HG03575 (cell line): ENCODE data around the gene CALN1.

Experiments used
- ATAC-seq: cut with Tn5 transposase; IDR thresholded peaks from one replicate; pipeline ENCODE4 v1.9.1; 2021; ENCODE audit not compliant: unreplicated experiment, insufficient number of reproducible peaks, low FRiP score; ENCODE audit errors: extremely low read depth

The CALN1 gene

DNA sequence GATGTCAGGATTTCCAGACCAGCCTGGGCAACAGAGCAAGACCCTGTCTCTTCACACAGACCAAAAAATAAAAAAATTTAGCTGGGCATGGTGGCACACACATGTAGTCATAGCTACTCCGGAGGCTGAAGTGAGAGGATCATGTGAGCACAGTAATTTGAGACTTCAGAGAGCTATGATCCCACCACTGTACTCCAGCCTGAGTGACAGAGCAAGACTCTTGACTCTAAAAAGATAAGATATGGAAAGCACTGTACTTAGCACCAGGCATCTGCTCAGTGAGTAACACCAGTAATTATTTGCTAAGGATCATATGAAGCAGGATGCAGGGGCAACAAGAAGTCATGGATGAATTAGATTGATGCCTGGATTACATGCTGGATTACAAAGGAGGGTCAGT is 128.8 kb downstream of the CALN1 start:
- ATAC-seq: no peak

DNA sequence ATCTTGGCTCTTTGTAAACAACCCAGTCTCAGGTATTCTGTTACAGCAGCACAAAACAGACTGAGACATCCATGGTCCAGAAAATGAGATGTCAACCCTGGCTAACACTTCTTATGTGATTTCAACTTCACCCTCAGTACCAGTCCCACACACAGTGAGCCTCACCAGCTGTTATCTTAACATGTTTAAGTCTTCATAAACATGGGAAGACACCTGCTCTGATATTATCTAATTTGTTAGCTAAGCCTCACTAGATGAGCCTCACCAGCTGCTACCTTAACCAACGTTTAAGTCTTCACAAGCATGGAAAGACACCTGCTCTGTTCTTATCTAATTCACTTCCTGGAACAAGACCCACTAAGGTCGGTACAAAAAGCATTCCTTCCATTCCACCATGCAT is 130.8 kb downstream of the CALN1 start:
- ATAC-seq: no peak

DNA sequence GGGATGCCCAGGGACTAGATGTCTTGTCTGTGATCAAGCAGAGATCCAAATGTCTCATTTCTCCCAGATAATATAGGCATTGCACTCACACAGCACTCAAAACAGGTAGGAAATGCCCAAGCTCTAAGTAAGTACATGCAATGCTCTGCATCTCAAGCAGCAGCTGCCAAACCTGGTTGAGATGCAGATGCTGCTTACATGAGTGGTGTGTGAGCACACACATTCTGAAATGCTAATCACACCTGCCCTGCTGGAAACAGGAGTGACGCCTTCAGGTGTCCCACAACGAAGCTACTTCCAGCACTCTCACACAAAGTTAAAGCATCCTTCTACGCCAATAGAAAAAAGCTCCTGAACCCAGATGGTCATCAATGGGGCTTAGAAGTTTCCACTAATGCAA is 132.9 kb downstream of the CALN1 start:
- ATAC-seq: no peak

DNA sequence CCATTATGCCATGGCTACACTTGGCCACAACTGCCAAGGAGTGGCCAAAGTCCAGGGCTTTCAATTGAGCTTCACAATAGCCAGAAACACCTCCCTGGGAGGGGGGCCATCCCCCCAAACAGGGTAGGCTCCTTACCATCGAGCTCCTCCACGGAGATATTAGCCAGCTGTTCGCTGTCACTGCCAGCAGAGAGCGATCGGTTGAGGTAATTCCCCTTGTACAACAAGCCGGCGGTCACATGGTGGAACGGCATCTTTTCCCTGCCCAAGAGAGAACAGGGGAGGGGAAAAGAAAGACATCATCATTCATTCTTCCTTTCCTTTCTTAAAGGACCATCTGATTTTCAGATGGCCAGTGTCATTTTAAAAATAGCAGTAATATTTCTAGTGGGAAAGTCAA is 133.6 kb downstream of the CALN1 start:
- ATAC-seq: no peak

DNA sequence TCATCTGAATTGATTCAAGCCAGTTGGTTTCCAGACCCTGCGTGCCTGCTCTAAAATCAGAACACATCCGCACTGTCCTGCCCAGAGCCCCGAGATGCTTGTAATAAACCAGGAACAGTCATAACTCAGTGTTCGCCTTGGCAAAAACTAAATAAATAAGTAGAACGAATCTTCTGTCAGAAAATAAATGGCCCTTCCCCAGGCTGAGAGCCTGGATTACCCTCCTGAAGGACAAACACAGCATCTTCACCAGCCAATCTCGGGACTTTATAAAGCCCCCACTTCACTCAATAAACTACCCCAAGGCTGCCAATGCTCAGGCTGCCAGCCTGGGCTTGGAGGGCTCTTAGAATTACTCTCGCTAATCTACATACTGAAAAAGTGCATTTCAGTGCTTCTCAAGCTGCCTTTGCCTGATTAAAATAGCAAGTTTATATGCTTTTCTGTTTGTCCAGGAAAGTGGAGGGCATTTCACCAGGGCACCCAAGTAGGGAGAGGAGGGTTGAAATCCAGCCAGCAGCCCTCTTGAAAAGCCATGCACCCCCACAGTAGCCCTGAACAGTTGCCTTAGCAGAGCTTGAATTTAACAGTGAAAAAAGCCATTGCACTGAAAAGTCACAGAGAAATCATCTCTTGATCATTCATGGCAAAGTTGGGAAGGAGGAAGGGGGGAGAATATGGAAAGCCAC is 136.6 kb downstream of the CALN1 start:
- ATAC-seq: no peak

DNA sequence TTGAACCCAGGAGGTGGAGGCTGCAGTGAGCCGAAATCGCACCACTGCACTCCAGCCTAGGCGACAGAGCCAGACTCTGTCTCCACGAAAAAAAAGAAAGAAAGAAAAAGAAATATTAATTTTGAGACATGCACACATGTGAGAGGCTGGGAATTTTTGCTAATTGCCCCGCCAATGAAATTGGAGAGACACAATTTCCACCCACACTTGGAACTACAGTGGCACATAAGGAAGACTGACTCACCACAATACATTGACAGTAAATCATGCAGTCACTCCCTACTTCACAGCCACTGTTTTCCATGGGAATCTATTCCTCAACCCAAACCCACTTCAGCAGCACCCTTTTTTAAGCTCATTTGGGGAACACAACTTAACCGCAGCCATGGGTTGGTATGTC is 139.7 kb downstream of the CALN1 start:
- no peak for ATAC-seq

DNA sequence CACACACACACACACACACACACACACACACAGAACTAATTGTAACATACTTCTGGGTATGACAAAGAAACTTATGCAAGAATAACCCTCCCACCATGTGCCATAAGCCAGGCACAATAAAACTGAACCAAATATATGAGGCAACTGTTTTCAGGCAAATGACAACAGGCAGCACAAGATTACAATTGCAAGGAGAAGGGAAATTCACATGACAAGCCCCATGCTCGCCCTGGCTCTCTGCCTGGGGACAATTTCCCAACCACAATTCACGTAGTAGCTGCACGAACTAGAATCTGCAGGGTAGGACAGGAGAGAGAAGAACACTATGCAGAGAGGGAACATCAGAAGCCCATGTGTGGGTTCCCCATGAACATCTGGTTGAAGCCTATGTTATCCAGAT is 143.3 kb downstream of the CALN1 start:
- ATAC-seq: no peak

DNA sequence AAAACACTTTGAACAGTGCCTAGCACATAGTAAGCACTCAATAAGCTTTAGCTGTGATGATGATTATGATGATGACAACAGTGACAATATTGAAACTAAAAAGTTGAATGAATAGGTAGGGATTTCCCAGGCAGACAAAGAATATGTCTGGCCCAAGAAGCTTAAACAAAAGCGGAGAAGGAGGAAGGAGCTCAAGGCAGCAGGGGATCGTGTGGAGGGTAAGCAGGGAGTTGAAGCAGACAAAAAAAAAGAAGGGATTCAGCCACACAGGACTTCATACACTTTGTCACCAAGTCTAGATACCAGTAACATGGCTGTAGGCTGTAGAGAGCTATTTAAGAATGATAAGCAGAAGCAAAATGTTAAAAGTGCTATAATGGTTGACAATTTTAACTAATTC is 144.0 kb downstream of the CALN1 start:
- ATAC-seq: no peak

DNA sequence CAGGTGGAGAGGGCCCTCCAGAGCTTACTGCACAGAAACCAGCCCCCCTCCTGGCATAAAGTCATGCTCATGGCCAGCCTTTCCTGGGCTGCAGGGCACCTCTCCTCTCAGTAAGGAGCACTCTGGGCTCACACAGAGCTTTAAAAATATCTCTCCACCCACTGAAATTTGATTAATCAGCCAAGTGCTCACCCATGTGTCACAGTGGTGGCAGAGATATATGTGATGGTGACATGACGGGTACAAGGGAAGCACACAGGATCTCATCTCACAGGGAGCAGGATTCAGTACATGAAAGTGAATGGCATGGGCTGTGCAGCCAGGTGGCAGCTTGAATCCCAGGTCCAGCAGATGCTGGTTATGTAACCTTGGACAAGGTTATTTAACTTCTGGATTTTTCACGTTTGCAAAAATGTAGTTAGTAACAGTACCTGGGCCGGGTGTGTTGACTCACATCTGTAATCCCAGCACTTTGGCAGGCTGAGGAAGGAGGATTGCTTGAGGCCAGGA is 144.8 kb downstream of the CALN1 start:
- ATAC-seq: no peak

DNA sequence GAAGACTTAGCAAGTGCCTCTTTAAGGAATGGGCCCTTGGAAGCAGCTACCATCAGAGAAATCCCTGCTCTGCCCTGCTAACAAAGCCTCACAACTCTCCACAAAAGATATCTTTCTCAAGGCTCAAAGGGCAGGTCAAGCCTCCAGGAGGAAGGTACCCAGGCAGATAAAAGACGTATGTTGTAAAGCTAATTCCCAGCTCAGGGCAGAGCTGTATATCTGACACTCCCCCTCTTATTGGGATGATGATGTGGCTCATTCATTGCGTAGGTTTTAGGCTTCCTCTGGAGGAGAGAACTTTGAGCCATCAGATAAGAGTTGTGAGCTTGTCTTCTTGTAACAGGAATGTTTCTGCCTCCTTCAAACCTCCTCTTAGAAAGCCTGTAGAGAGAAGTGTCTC is 145.4 kb downstream of the CALN1 start:
- ATAC-seq: no peak

DNA sequence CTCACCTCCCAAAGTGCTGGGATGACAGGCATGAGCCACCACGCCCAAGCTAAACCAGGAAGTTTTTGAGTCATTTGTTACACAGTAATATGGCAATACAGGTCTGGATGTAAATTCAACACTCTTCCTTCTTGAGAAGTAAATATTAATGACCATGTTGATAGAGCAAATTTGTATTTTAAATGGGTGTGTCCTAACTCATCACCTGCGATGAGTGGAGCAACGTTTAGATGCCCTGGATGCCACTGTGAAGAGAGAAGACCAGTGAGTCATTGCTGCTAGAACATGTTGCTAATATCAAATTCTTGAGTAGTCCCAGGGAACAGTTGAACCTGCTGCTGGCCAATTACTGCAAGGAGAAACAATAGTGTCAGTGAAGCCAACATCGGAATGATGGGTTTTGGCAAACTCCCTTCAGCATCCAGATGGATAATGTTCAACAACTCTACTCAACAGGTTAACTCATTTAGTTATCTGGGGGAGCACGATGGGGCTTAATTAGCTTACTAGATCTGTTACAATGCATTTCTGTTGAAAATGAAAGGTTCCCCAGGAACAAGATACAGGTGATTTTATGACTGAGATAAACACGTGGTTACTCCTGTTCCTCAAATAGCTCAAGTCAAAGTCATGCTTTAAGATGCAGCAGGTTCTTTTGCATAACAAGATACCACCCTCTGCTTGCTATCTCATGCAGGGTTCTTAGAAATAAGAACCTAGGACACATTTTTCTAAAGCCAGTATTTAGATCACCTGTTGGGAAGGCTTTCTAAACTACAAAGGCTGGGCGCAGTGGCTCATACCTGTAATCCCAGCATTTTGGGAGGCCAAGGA is 146.8 kb downstream of the CALN1 start:
- ATAC-seq: no peak

DNA sequence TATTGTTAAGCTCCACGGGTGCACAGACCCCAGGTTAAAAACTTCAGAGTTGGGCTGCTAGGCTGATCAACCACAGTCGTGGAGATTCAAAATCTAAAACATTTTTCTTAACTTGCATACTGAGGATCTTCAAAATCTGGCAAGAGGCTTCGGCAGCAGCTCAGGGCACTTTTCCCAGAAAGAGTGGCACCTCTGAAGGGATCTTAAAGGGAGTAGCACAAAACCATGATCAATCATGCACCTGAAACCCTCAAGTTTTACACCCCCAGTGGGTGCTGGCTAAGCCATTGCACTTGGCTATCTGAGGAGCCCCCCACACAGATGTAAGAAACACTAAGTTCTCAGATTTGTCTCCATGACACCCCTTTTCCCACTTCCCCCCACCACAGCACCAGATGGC is 151.7 kb downstream of the CALN1 start:
- ATAC-seq: no peak

DNA sequence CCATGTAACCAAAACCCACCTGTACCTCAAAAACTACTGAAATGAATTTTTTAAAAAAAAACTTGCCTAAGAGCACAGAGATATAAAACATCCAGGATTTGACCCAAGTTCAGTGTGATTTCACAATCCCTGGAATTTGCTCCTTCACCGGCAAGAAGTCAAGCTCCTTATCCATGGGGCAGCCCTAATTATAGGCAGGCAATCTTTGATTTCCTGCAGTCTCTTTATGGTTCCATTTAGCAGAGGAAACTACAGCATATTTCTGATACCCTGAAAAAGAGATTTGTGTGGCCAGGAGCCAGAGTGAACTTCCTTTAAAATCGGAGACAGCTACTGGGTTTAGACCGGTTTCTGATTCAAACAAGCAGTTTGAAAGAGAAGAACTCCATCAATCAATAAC is 154.1 kb downstream of the CALN1 start:
- ATAC-seq: no peak

DNA sequence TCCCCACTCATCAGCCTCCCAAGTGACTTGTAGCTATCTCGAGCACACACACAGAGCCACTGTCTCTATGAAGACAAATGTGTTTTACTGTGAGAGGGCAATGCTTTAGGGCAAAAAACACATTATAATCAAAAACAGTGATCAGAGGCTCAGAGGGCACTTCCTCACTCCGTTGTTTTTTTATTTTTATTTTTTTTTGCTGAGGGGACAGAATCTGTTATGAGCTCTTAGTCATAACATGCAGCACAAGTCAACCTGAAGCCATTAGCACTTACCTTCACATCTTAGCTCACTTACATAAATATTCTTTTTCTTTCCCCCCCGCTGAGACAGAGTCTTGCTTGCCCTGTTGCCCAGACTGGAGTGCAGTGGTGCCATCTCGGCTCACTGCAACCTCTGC is 157.7 kb downstream of the CALN1 start:
- ATAC-seq: no peak

DNA sequence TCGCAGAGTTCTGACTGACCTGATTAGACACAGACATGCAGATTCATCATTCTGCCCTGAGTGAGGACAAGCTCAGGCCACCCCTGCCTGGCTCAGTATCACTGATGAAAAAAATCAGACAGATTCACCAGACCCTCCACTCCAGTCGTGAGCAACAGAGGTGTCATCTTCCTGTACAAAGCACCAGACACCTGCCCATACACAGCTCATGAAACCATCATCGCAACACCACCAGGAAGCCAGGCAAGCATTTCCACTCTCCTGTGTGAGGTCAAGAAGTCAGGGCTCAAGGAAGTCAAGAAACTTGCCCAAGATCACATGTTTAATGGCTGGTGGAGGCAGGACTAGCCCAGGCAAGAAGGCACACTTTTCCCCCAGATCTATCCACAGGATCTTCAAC is 163.0 kb downstream of the CALN1 start:
- no peak for ATAC-seq

DNA sequence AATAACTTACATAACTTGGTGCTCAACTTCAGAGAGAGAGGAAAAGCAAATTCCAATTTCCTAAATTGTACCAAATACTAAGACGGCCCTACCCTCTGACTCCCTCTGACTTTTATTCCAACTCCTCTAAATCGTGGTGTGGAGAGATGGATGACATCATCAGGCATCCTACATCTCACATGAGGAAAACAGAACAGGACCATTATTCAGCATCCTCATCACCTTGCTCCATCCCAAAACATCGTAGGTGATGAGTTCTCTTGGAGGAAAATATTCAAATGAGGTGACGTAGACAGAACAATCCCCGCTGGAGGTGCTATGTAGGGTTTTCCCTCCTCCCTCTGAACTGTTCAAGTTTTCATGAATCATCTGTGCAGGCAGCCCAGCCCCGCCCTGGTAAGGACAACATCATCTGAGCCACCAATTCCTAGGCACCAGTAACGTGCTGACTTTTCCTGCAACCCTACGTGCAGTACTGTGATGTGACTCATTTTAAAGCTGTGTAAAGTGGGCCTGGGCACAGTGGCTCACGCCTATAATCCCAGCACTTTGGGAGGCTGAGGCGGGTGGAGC is 167.2 kb downstream of the CALN1 start:
- ATAC-seq: no peak

DNA sequence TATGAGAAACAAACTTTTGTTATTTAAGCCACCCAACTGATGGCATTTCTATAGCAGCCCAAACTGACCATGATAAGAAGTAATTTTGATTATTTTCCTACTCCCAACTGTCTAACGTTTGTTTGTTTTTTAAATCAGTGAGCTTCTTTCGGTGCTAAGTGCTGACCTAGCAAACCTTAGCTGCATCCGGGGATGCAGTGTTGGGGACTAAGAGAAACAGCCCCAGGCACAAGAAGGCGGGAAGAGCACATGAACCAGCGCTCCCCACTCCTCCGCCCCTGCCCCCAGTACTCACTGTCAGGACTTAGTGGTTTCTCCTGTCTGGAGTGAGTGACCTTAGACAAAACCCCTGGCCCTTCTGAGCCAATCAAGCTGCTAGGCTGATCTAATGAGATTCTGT is 168.8 kb downstream of the CALN1 start:
- no peak for ATAC-seq

DNA sequence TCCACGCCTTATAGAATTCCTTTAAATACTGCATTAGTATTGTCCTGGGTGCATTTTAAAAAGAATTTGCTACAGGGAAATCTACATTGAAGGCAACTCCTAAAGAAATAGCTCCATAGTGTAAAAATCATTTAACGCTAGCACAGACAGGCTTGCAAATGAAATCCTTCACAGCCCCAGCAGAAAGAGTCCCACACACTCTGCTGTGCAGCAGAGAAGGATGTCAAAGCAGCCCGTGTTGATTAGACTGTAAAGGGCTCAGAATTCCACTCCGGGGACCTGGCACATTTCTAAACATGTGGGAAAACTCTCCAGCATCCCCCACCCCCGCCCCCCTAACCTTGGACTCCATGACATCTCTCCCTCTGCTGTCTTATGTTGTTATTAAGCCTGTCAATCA is 176.8 kb downstream of the CALN1 start:
- ATAC-seq: no peak

DNA sequence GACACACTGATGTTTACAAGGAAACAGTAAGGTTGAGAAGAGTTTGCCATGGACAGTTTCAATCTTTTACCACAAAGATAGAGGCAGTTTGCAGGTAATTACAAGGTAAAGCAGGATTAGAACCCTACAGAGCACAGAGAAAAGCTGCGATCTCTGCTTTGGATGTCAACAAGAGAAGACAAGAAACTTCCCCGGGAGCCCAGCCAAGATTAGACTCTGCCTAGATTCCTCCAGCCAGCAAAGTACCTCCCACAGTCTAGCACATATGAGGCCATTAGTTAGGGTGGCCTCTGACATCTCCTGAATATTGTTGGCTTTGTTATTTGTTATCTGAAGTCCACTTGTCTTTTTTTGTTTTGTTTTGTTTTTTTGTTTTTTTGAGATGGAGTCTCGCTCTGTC is 178.1 kb downstream of the CALN1 start:
- no peak for ATAC-seq

DNA sequence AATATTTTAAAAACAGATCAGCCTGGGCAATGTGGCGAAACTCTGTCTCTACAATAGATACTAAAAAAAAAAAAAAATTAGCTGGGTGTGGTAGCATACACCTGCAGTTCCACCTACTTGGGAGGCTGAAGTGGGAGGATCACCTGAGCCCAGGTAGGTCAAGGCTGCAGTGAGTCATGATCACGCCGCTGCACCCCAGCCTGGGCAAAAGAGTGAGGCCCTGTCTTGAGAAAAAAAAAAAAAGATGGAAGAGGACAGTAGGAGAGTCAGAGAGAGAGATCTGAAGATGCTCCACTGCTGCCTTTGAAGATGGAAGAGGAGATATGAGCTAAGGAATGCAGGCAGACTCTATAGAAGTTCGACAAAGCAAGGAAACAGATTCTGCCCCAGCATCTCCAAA is 181.9 kb downstream of the CALN1 start:
- no peak for ATAC-seq
